Left cardiac atrium (tissue), 4 donors: ENCODE data around the gene ZFAND4. TPM values are rescaled to one million over a fixed set of nuclear protein-coding genes. Genes with fewer than 3 reads are reported as not detected.
A peak's percentile ranks its signal among the peaks of the same experiment; 100 is the strongest.
"Not testable (repeated sequence)": the region's sequence is repeated elsewhere in the genome, so short reads cannot be mapped to it uniquely, and the experiment has no call there.

Source experiments
- ATAC-seq, 2 donors: fragments of 200-7000 bp; cut with Tn5 transposase; one replicate each; pipeline ENCODE4 v1.9.1; 2020; ENCODE audit warnings: mild to moderate bottlenecking in 2 of 2, moderate library complexity in 2 of 2
- DNase-seq: peaks from one replicate; pipeline ENCODE4 v3.0.0-alpha.2; 2020
- intact Hi-C, 2 donors: fragments of 100-400 bp; cut with DNase I; formaldehyde crosslinking; loops; one replicate each; pipeline versions ENCODE4 v1.14.1 to v1.15.1; 2022 to 2023
- long read RNA-seq: library from polyadenylated mRNA; unstranded; transcript quantifications from one replicate; pipeline ENCODE4 v2.0.0, GENCODE V29; 2021
- total RNA-seq, 2 donors: library from RNA; stranded (reverse); fragmentation: NEBNext Ultra II Directional; extraction: Animal tissue kit (Norgen Biotek cat#: 25700); gene quantifications; one replicate each; pipeline ENCODE4 v1.2.1, GENCODE V29; 2021
- donor health status: DM: no; HTN: yes; CAD: no.
- donor health status: DM: no; HTN: yes; CAD: no; lungs with severe emphysema.
- donor health status: DM: yes; HTN: yes; CAD: no.
- donor health status: Dilated cardiomyopathy.

ZFAND4 gene
- 10 to 100 TPM; 14.0 to 15.0 TPM for total RNA-seq
- long read RNA-seq, partial matches to known transcripts, result 0 of 6 reads
- long read RNA-seq, other reads (novel, unspliced or antisense), result 6 of 6 reads

- intact Hi-C loops, result loop anchor here in 1 of 2 donors (1.0 to 10.0 kb wide), 3 partner anchors 48 to 207 kb away; no protein-coding TSS in a partner anchor
- ATAC-seq (peak; percentile 98 to 99), DNase-seq (peak; percentile 99)
Observed at GRCh38 chr10:45672181-45673073, at the start of gene ZFAND4. ZFAND4 (minus strand) TSS chr10:45672772; CDS start chr10:45663725, 9,047 bp downstream.

GRCh38 chr10:45721503-45721902 is 48.9 kb upstream of the ZFAND4 start:
- intact Hi-C loops, ATAC-seq, DNase-seq: not testable (repeated sequence)

- ATAC-seq, DNase-seq, intact Hi-C loops: not testable (repeated sequence)
Observed at GRCh38 chr10:45717642-45718041, 45.1 kb upstream of the ZFAND4 start.

DNA sequence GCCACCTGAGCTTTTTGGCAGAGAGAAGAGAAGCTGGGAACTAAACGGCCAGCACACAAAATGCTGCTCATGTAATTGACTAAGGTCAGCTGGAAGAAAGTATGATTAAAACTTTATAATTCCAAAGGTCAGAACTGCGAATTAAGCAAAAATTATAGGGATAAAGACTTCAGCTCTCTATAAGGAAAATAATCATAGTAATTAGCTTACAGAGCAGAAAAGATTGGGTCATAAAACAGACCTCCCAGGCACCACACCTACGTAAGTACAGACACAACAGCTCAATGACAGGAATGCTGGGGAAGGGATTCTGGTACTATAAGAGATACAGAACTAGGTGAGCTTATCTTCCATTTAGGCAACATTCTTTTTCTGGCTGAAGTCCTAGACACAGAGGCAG is 44.5 kb upstream of the ZFAND4 start:
- DNase-seq, intact Hi-C loops, ATAC-seq: not testable (repeated sequence)

GRCh38 chr10:45711223-45711622 is 38.7 kb upstream of the ZFAND4 start:
- peak in 1 of 2 donors; percentile 24 for ATAC-seq
- not testable (repeated sequence) for DNase-seq

GRCh38 chr10:45710200-45710796 is 37.7 kb upstream of the ZFAND4 start:
- intact Hi-C loops, DNase-seq, ATAC-seq: not testable (repeated sequence)

More at GRCh38 chr10:45711223-45711622, 38.7 kb upstream of the ZFAND4 start:
- intact Hi-C loops, result not testable (repeated sequence)

DNA sequence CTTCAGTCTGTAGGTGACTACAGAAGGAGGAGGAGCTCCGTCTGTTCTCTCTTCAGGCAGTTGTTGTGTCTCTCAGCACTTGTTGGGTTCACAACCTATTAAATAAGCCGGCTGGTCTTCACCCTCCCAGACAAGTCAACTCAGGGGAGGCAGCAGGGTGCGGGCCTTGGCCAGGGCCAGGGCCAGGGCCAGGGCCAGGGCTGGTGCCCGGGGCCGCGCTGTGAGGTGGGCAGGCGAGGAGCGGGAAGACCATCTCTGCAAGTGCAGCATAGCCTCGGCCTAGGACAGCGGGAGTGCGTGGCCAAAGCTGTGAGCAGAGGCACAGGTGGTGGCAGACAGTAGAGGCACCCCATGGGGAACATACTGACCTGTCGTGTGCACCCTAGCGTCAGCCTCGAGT is 5.9 kb upstream of the ZFAND4 start:
- ATAC-seq, DNase-seq: not testable (repeated sequence)
- intact Hi-C loops, result loop anchor here in 1 of 2 donors (10.0 kb wide), 1 partner anchor 84 kb away; no protein-coding TSS in a partner anchor

GRCh38 chr10:45675388-45675787 is 2.8 kb upstream of the ZFAND4 start:
- intact Hi-C loops, result loop anchor here in 1 of 2 donors (10.0 kb wide), 1 partner anchor 81 kb away; no protein-coding TSS in a partner anchor

DNA sequence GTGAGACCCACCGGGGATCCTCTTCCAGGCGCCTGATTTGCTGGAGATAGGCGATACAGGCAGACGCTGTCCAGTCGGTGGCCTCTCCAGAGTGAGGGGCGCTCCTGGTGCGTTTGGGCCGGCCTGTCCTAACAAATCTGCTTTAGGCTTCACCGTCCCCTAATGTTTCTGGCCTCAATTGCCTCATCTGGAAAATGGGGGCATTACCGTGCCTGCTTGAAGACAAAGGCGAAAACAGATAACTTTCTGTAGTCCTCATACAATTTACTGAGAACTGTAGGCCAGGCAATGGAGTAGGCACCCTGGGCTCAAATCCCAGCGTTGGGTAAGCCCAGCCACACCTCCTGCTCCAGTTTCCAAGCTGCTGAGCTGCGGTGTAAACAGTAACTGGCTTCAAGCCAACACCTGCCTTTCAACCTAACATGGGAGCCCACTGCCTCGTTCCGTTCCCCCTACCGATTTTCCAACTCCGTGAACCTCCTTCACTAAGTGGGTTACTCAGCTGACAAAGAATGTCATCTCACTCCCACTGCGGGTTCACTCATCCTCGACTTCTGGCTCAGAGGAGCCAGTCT is 589 bp upstream of the ZFAND4 start:
- intact Hi-C loops, result loop anchor here in 1 of 2 donors (2.0 to 10.0 kb wide), 2 partner anchors 48 to 78 kb away; no protein-coding TSS in a partner anchor
- DNase-seq, result peak; percentile 24
- no peak for ATAC-seq

More at GRCh38 chr10:45675388-45675787, 2.8 kb upstream of the ZFAND4 start:
- DNase-seq (no peak), ATAC-seq (no peak)

- not testable (repeated sequence) for DNase-seq, ATAC-seq
- intact Hi-C loops, result loop anchor here in 1 of 2 donors (10.0 kb wide), 1 partner anchor 76 kb away; no protein-coding TSS in a partner anchor
Observed at GRCh38 chr10:45671300-45671699, 1.3 kb downstream of the ZFAND4 start.

- intact Hi-C loops, result loop anchor here in 1 of 2 donors (10.0 kb wide), 1 partner anchor 75 kb away; no protein-coding TSS in a partner anchor
- not testable (repeated sequence) for DNase-seq, ATAC-seq
Observed at GRCh38 chr10:45669897-45670296, 2.7 kb downstream of the ZFAND4 start.

DNA sequence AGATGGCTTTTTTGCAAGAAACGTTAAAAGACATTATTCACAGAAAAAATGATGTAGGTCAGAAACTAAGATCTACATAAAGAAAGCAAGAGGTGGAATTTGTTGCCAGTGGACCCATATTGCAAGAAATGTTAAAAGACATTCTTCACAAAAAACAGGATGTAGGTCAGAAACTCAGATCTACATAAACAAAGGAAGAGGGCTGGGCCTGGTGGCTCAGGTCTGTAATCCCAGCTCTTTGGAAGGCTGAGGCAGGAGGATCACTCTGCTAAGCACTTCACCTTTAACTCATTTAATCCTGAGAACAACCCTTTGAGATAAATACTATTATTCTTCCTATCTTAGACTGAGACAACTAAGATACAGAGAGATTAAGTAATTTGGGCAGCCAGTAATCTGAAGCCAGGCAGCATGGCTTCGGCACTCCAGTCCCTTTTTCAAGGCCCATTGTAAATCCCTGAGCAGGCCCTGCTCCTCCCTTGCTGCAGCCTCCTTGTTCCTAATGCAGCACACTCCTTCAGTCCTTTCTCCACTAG is 11.6 kb downstream of the ZFAND4 start:
- no peak for DNase-seq
- intact Hi-C loops, result no loop called here
- no peak for ATAC-seq

GRCh38 chr10:45657033-45657926 is 15.3 kb downstream of the ZFAND4 start:
- intact Hi-C loops, result no loop called here
- no peak for ATAC-seq
- DNase-seq, result no peak

GRCh38 chr10:45655219-45655618 is 17.4 kb downstream of the ZFAND4 start:
- ATAC-seq (no peak), DNase-seq (no peak)
- intact Hi-C loops, result no loop called here

DNA sequence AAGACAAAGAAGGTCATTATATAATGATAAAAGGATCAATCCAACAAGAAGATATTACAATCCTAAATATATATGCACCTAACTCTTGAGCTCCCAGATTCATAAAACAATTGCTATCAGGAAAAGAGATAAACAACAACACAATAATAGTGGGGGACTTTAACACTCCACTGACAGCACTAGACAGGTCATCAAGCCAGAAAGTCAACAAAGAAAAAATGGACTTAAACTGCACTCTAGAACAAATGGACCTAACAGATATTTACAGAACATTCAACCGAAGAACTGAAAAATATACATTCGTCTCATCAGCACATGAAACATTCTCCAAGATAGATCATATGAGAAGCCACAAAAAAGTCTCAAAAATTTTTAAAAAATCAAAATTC is 17.8 kb downstream of the ZFAND4 start:
- DNase-seq, ATAC-seq, intact Hi-C loops: not testable (repeated sequence)

DNA sequence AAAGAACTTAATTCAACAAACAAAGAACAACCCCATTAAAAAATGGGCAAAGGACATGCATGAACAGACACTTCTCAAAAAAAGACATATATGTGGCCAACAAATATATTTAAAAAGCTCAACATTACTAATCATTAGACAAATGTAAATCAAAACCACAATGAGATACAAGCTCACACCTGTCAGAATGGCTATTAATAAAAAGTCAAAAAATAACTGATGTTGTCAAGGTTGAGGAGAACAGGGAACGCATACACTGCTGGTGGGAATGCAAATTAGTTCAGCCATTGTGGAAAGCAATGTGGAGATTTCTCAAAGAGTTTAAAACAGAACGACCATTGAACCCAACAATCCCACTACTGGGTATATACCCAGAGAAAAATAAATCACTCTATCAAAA is 19.1 kb downstream of the ZFAND4 start:
- intact Hi-C loops, result no loop called here
- ATAC-seq (no peak), DNase-seq (no peak)

DNA sequence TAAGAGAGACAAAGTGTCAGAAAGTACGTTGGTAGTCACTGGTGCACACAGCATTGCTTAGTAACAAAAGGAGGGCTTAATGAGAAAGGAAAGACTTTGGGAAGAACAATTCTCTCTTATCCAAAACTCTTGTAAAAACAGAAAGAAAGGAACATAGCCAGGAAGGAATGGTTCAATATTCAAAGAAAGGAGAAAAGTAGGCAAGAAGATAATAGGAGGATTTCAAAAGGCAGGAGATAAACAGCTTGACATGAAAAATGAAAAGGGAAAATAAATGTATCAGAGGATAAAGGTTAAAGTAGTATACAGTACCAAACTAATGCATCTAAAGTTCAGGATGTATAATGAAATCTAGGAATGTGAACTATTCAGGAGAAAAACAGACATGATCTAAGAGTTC is 20.1 kb downstream of the ZFAND4 start:
- no peak for DNase-seq
- intact Hi-C loops, result no loop called here
- ATAC-seq, result no peak

- DNase-seq, result no peak
- no peak for ATAC-seq
- intact Hi-C loops, result no loop called here
Observed at GRCh38 chr10:45649296-45649695, 23.3 kb downstream of the ZFAND4 start.
